Adrenal gland (tissue), 12 donors: ENCODE measurements around the gene CHPF2. TPM values are rescaled to one million over a fixed set of nuclear protein-coding genes. Genes with fewer than 3 reads are reported as not detected.

Source experiments
- DNase-seq, 7 donors: peaks; one replicate each; pipeline ENCODE4 v3.0.0-alpha.2; 2019 to 2020
- H3K27ac ChIP-seq, 5 donors: fragments of 200-600 bp; sonication (generic) in 4 of 5; 1 replicate in 3 of 5; 2 replicates in 2 of 5; pipeline versions ENCODE4 v1.5.1 to v1.8.0; 2016 to 2020; ENCODE audit warnings: mild to moderate bottlenecking in 1 of 5
- H3K27me3 ChIP-seq: fragments of 200-600 bp; 2 replicates; pipeline ENCODE4 v1.8.0; 2021
- H3K36me3 ChIP-seq, 2 donors: fragments of 200-600 bp; replicated peaks in 1 of 2; 1 replicate in 1 of 2; 2 replicates in 1 of 2; pipeline versions ENCODE4 v1.5.1 to v1.8.0; 2018 to 2022
- H3K4me1 ChIP-seq, 2 donors: fragments of 200-600 bp; replicated peaks in 1 of 2; 1 replicate in 1 of 2; 2 replicates in 1 of 2; pipeline versions ENCODE4 v1.5.1 to v1.8.0; 2018 to 2021
- H3K4me3 ChIP-seq, 4 donors: fragments of 200-600 bp; sonication (generic) in 3 of 4; one replicate each; pipeline ENCODE4 v1.5.1; 2016 to 2018
- H3K9me3 ChIP-seq, 3 donors: fragments of 200-600 bp; sonication (generic) in 1 of 3; replicated peaks in 1 of 3; 1 replicate in 2 of 3; 2 replicates in 1 of 3; pipeline versions ENCODE4 v1.5.1 to v1.8.0; 2016 to 2021
- CTCF ChIP-seq, 6 experiments: fragments of 450-650 bp in 4 of 6; fragments of 200-600 bp in 2 of 6; sonication (generic) in 1 of 6; IDR thresholded peaks; 1 replicate in 5 of 6; 2 replicates in 1 of 6; pipeline versions ENCODE4 v1.5.1 to v1.8.0; 2016 to 2021; ENCODE audit warnings: antibody characterized with exemption in 6 of 6, mild to moderate bottlenecking in 2 of 6, moderate library complexity in 1 of 6
- POLR2A ChIP-seq, 2 donors: fragments of 450-650 bp; IDR thresholded peaks; one replicate each; pipeline ENCODE4 v1.6.1; 2017; ENCODE audit warnings: antibody characterized with exemption in 2 of 2, mild to moderate bottlenecking in 2 of 2, moderate library complexity in 1 of 2
- WGBS, 4 donors: extraction: QIAGEN DNeasy Blood & Tissue Kit in 2 of 4; methylation state at CpG; one replicate each; pipeline versions ENCODE4 v1.1.5 to v1.1.7; 2013 to 2017; 5-methylcytosine and 5-hydroxymethylcytosine counted together
- intact Hi-C, 2 donors: fragments of 100-400 bp; cut with DNase I; formaldehyde crosslinking; loops; one replicate each; pipeline versions ENCODE4 v1.14.1 to v1.15.0; 2022 to 2023
- polyA plus RNA-seq, 3 donors: library from polyadenylated mRNA; stranded (reverse); fragments of 200-250 nt in 2 of 3; fragments of 350-450 nt in 1 of 3; fragmentation: Illumina TruSeq in 1 of 3; extraction: RNeasy Lipid Tissue Mini Kit (QIAGEN cat#74804) in 1 of 3; gene quantifications; one replicate each; pipeline ENCODE4 v1.2.3, GENCODE V29; 2013 to 2014
- total RNA-seq, 9 donors: library from RNA; depleted of rRNA in 4 of 9; stranded (reverse); fragments of >200 nt in 4 of 9; fragments of 120-200 nt in 1 of 9; fragmentation: NEBNext Ultra II Directional in 1 of 9; extraction: Animal tissue kit (Norgen Biotek cat#: 25700) in 1 of 9; gene quantifications; one replicate each; pipeline versions ENCODE4 v1.1.0 to v1.2.4, GENCODE V29; 2013 to 2023
- donor health status: healthy with polysubstance abuse.
- donor health status: Bipolar disorder and iron deficiency.
- donor health status: DM: yes; HTN: yes; CAD: no.
- donor health status: DM: no; HTN: no; CAD: no.
- donor health status: DM: no; HTN: no; CAD: no.
- donor health status: DM: yes; HTN: yes; CAD: no.

The CHPF2 gene
- total and polyA plus RNA-seq, 12 donors: 15.8 to 87.8 (median 60.6) TPM

- Histone ChIP-seq H3K27ac (no peak overlapping the region), H3K4me1 (no peaks in the 10 kb centered on the region), H3K9me3 (no peaks in the 10 kb centered on the region), H3K27me3 (no peaks in the 10 kb centered on the region), H3K36me3 (no peaks in the 10 kb centered on the region), H3K4me3 (no peak overlapping the region)
- WGBS, 4 donors: 75 to 95% (median 84%) methylated on average over 4 of the region's 4 CpGs
- TF ChIP-seq POLR2A (IDR thresholded peaks at IDR 0.05) (no peak), CTCF (IDR thresholded peaks at IDR 0.05) (no peak)
- no peak for DNase-seq
- intact Hi-C loops: no loop called here
Measured at GRCh38 chr7:151201751-151202150, 30.5 kb upstream of the CHPF2 start.

GRCh38 chr7:151202836-151203235 is 29.4 kb upstream of the CHPF2 start:
- no peaks in the 10 kb centered on the region for H3K4me1 ChIP-seq
- intact Hi-C loops: no loop called here
- no peaks in the 10 kb centered on the region for H3K36me3 ChIP-seq
- 86 to 94% (median 89%) methylated on average over 7 to 9 of the region's 9 CpGs for WGBS, 4 donors
- DNase-seq: no peak
- H3K27ac ChIP-seq: no peak overlapping the region
- no peaks in the 10 kb centered on the region for H3K9me3 ChIP-seq
- TF ChIP-seq CTCF (IDR thresholded peaks at IDR 0.05) (no peak), POLR2A (IDR thresholded peaks at IDR 0.05) (no peak)
- no peak overlapping the region for H3K4me3 ChIP-seq
- no peaks in the 10 kb centered on the region for H3K27me3 ChIP-seq

GRCh38 chr7:151204383-151205032 is 27.8 kb upstream of the CHPF2 start:
- Histone ChIP-seq H3K4me1 (no peaks in the 10 kb centered on the region), H3K9me3 (no peaks in the 10 kb centered on the region), H3K36me3 (no peaks in the 10 kb centered on the region), H3K27me3 (no peaks in the 10 kb centered on the region), H3K4me3 (no peak overlapping the region), H3K27ac (no peak overlapping the region)
- WGBS, 4 donors: 63 to 83% (median 73%) methylated on average over 19 to 48 of the region's 48 CpGs
- DNase-seq: no peak
- intact Hi-C loops: no loop called here
- TF ChIP-seq CTCF (IDR thresholded peaks at IDR 0.05) (peak in 1 of 6 experiments; percentile 3), POLR2A (IDR thresholded peaks at IDR 0.05) (no peak)

GRCh38 chr7:151205730-151206129 is 26.6 kb upstream of the CHPF2 start:
- H3K9me3 ChIP-seq: no peaks in the 10 kb centered on the region
- H3K36me3 ChIP-seq: no peaks in the 10 kb centered on the region
- no peak for DNase-seq
- TF ChIP-seq POLR2A (IDR thresholded peaks at IDR 0.05): no peak
- H3K27me3 ChIP-seq: no peaks in the 10 kb centered on the region
- no peak overlapping the region for H3K27ac ChIP-seq
- H3K4me3 ChIP-seq: no peak overlapping the region
- H3K4me1 ChIP-seq: no peaks in the 10 kb centered on the region
- 70 to 84% (median 74%) methylated on average over 5 to 6 of the region's 6 CpGs for WGBS, 4 donors
- intact Hi-C loops: no loop called here

GRCh38 chr7:151206914-151207313 is 25.4 kb upstream of the CHPF2 start:
- Histone ChIP-seq H3K36me3 (no peaks in the 10 kb centered on the region), H3K4me3 (no peak overlapping the region), H3K27me3 (no peaks in the 10 kb centered on the region), H3K4me1 (no peaks in the 10 kb centered on the region), H3K27ac (no peak overlapping the region), H3K9me3 (no peaks in the 10 kb centered on the region)
- TF ChIP-seq CTCF (IDR thresholded peaks at IDR 0.05) (no peak), POLR2A (IDR thresholded peaks at IDR 0.05) (no peak)
- intact Hi-C loops: no loop called here
- no peak for DNase-seq
- 45 to 53% (median 50%) methylated on average over 9 of the region's 9 CpGs for WGBS, 4 donors
